Activated T-helper 2 cell treated with anti-CD3 and anti-CD28 coated beads, Interferon-gamma antibody, Interleukin-2, Interleukin-4, amounts not matched to agents 10 μg/mL and 5 μg/mL and 100 μg/mL, durations not matched to agents 14 hours and 24 hours and 36 hours (primary cell): Measurements from ENCODE around the gene ADAMTS18. TPM values are rescaled to one million over a fixed set of nuclear protein-coding genes. Genes with fewer than 3 reads are reported as not detected.

Source experiments
- DNase-seq: peaks from one replicate; pipeline ENCODE4 v3.0.0; 2021; ENCODE audit warnings: low spot score
- H3K27ac Mint-ChIP-seq: one replicate; pipeline ENCODE4 v1.8.0; 2021; ENCODE audit warnings: mixed read lengths
- H3K27me3 Mint-ChIP-seq: one replicate; pipeline ENCODE4 v1.8.0; 2021; ENCODE audit warnings: low read depth, mixed read lengths
- H3K36me3 Mint-ChIP-seq: one replicate; pipeline ENCODE4 v1.8.0; 2021; ENCODE audit warnings: low read depth, mixed read lengths
- H3K4me1 Mint-ChIP-seq: one replicate; pipeline ENCODE4 v1.8.0; 2021; ENCODE audit warnings: low read depth, mixed read lengths
- H3K4me3 Mint-ChIP-seq: one replicate; pipeline ENCODE4 v1.8.0; 2021; ENCODE audit warnings: low read depth, mild to moderate bottlenecking, moderate library complexity, mixed read lengths
- H3K9me3 Mint-ChIP-seq: one replicate; pipeline ENCODE4 v1.8.0; 2021; ENCODE audit warnings: mixed read lengths
- intact Hi-C: fragments of 100-400 bp; cut with micrococcal nuclease; formaldehyde crosslinking; loops from one replicate; pipeline ENCODE4 v1.15.1; 2023
- total RNA-seq: library from RNA; stranded (reverse); gene quantifications from 2 replicates; pipeline ENCODE4 v1.2.3, GENCODE V29; 2022

Gene ADAMTS18
- total RNA-seq, 1 donor from 2014 or later, result not detected

DNA sequence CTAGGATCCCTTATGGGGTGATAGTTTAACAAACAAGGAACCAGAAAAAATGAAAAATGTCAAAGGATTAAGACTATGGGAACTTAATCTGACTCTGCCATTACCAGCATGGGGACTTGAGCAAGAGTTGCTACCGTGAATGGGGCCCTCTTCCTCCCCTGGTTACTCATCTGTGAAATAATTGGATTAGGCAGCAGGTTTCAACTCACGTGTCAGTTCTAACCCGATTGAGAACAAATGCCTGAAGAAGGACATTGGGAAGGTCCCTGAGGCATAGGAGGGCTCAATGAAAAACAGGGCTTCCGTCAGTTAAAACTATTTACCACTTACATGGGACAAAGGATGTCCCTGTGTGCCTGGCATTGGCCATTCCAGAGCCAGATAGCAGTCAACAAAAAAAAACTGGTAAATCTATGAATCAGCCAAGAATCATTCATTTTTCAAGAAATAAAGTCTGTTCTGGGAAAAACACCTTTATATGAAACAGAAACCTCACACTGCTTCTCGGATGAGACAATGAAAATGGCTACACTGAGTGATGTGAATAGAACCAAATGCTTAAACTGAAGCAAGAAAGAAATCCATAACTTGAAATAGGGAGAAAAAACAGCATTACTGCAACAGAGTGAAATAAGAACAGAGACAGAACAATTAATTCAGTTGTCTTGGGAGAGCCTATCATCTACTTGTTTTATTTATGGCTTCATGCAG lies 104.3 kb downstream of the ADAMTS18 start:
- Mint-ChIP-seq H3K4me3 (no peak overlapping the region), H3K27ac (no peak overlapping the region), H3K36me3 (no peaks in the 10 kb centered on the region), H3K4me1 (peaks cover 12% of the 10 kb centered on the region), H3K9me3 (no peaks in the 10 kb centered on the region), H3K27me3 (no peaks in the 10 kb centered on the region)
- intact Hi-C loops, result loop anchor here (1.0 kb wide), 1 partner anchor 22 kb away; no protein-coding TSS in a partner anchor
- no peak for DNase-seq

DNA sequence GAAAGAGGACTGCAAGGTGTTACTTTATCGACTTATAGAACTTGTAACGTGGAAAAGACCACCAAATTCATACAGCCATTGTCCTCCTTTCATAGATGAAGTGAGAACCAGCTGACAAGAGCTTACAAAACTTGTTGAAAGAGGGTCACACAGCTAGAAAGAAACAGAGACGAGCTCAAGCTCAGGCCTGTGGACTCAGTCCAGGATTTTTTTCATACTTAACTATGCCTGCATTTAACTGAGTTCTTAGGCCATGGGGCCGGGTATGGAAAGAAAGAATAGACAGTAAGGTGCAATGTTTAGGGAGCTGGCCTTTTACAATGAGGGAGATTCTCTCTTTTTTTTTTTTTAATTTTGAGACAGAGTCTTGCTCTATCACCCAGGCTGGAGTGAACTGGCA lies 106.1 kb downstream of the ADAMTS18 start:
- no peak overlapping the region for H3K27ac Mint-ChIP-seq
- no peaks in the 10 kb centered on the region for H3K36me3 Mint-ChIP-seq
- intact Hi-C loops, result no loop called here
- DNase-seq, result no peak
- H3K4me1 Mint-ChIP-seq, result peaks cover 14% of the 10 kb centered on the region
- H3K27me3 Mint-ChIP-seq, result no peaks in the 10 kb centered on the region
- H3K4me3 Mint-ChIP-seq, result no peak overlapping the region
- no peaks in the 10 kb centered on the region for H3K9me3 Mint-ChIP-seq

DNA sequence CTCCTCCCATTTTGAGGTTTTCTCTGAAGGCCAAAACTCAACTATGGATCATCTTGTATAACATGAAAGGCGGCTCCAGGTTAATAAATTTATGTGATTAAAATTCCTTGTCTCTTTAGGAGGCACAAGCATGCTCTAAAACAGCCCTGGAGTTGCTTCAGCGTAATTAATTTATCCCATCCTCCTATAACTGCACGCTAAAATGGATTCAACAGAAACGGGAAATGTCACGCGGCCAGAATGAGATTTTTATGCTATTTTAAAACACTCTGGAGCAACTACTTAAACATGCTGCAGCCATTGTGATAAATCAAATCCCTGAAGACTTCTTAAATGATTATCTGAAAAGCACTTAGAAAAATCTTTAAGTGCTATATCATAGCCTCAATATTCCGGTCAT lies 106.6 kb downstream of the ADAMTS18 start:
- no peak for DNase-seq
- intact Hi-C loops, result no loop called here
- peaks cover 14% of the 10 kb centered on the region for H3K4me1 Mint-ChIP-seq
- H3K27me3 Mint-ChIP-seq, result no peaks in the 10 kb centered on the region
- H3K4me3 Mint-ChIP-seq, result no peak overlapping the region
- H3K36me3 Mint-ChIP-seq, result no peaks in the 10 kb centered on the region
- no peak overlapping the region for H3K27ac Mint-ChIP-seq
- H3K9me3 Mint-ChIP-seq, result no peaks in the 10 kb centered on the region

DNA sequence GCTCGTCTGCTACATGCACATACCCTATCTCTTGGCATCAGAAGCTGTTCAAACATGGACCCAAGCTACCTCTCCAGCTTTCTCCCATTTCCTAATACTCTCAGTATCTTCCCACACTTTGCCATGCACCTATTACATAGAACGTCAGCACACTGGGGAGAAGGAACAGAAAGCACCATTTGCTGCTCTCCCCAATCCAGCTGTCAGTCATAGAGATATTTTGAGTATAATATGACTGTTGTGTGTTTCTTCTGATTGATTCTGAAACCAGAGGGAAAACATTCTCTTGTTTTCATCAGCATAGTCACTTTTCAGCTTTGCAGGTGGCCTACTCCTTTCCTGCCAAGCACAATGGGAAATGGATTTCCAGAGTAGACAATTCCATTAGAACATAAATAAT lies 107.1 kb downstream of the ADAMTS18 start:
- Mint-ChIP-seq H3K4me1 (peaks cover 14% of the 10 kb centered on the region), H3K27me3 (peaks cover 2% of the 10 kb centered on the region), H3K27ac (no peak overlapping the region), H3K9me3 (no peaks in the 10 kb centered on the region), H3K4me3 (no peak overlapping the region), H3K36me3 (no peaks in the 10 kb centered on the region)
- intact Hi-C loops, result no loop called here
- no peak for DNase-seq

DNA sequence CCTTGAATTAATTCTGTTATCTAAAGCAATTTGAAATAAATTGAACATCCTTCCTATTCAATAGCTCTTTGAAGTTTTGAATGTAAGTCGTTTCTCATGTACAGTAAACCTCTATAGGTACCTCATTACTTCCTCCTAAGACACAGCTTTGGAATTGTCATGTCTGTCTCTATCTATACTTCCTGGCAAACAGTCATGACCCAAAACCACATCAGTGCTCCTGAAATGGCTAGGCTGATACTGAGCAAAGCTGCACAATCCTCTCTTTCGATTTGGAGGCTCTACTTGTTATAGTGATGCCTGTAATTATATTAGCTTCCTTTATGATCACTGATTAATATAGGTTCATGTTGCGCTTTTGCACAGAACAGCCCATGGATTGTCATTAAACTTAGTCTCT lies 110.1 kb downstream of the ADAMTS18 start:
- H3K27ac Mint-ChIP-seq, result no peak overlapping the region
- no peaks in the 10 kb centered on the region for H3K9me3 Mint-ChIP-seq
- DNase-seq, result no peak
- intact Hi-C loops, result no loop called here
- H3K4me1 Mint-ChIP-seq, result peaks cover 9% of the 10 kb centered on the region
- peaks cover 7% of the 10 kb centered on the region for H3K27me3 Mint-ChIP-seq
- no peak overlapping the region for H3K4me3 Mint-ChIP-seq
- H3K36me3 Mint-ChIP-seq, result no peaks in the 10 kb centered on the region

DNA sequence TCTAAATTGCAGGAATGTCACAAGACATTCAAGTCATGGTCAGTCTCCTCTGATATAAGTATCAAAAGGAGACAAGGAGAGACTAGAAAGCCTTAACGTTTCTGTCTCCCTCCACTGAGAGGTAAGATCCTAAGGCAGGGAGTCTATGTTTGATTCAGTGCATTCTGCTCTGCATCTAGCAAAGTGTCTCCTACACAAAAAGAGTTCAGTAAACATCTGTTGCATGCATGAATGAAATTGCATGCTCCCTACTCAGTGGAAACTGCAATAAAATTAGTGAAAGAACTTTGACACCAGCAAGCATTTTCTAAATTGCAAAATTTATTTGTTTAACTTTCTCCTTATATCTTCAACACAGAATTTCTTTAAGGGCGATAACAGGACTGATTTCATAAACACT lies 111.1 kb downstream of the ADAMTS18 start:
- Mint-ChIP-seq H3K9me3 (no peaks in the 10 kb centered on the region), H3K27me3 (peaks cover 7% of the 10 kb centered on the region)
- intact Hi-C loops, result no loop called here

DNA sequence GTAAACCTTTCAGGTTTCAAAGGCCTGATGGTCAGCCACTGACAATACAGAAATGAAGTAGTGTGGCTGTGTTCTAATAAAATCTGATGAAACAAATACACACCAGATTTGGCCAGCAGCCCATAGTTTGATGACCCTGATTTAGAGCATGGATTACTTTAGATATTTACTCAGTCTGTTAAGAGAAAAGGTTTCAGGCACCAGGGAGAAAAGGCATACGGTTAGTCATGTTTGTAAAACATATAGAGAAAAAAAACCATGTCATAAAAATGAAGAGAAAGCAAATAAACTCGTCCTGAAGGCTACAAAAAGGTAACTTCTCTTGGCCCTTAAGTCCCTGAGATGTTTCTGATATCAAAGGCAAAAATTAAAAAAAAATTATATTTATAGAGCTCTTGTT lies 112.1 kb downstream of the ADAMTS18 start:
- DNase-seq, result no peak
- no peak overlapping the region for H3K4me3 Mint-ChIP-seq
- no peaks in the 10 kb centered on the region for H3K36me3 Mint-ChIP-seq
- no peaks in the 10 kb centered on the region for H3K9me3 Mint-ChIP-seq
- H3K27me3 Mint-ChIP-seq, result peaks cover 7% of the 10 kb centered on the region
- H3K4me1 Mint-ChIP-seq, result peaks cover 6% of the 10 kb centered on the region
- intact Hi-C loops, result no loop called here
- no peak overlapping the region for H3K27ac Mint-ChIP-seq

More for the DNA sequence above, 111.1 kb downstream of the ADAMTS18 start:
- peaks cover 9% of the 10 kb centered on the region for H3K4me1 Mint-ChIP-seq
- no peaks in the 10 kb centered on the region for H3K36me3 Mint-ChIP-seq
- DNase-seq, result no peak
- H3K4me3 Mint-ChIP-seq, result no peak overlapping the region
- no peak overlapping the region for H3K27ac Mint-ChIP-seq

DNA sequence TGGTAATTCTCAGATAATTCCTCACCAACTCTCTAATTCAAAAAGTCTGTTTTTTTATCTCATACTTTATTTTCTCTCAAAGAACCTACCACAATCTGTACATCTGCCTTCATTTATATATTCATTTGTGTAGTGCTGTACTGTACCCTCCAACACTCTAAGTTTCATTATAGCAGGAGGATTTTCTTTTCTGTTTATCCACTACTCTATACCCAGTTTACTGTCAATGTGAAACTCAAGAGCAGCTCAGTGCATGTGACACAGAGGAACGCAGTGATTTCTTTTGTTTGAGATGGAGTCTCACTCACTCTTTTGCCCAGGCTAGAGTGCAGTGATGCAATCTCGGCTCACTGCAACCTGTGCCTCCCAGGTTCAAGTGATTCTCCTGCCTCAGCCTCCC lies 117.8 kb downstream of the ADAMTS18 start:
- H3K4me3 Mint-ChIP-seq, result no peak overlapping the region
- no peak overlapping the region for H3K27ac Mint-ChIP-seq
- H3K9me3 Mint-ChIP-seq, result no peaks in the 10 kb centered on the region
- peaks cover under 1% of the 10 kb centered on the region for H3K27me3 Mint-ChIP-seq
- H3K36me3 Mint-ChIP-seq, result no peaks in the 10 kb centered on the region
- DNase-seq, result no peak
- intact Hi-C loops, result no loop called here
- no peaks in the 10 kb centered on the region for H3K4me1 Mint-ChIP-seq

DNA sequence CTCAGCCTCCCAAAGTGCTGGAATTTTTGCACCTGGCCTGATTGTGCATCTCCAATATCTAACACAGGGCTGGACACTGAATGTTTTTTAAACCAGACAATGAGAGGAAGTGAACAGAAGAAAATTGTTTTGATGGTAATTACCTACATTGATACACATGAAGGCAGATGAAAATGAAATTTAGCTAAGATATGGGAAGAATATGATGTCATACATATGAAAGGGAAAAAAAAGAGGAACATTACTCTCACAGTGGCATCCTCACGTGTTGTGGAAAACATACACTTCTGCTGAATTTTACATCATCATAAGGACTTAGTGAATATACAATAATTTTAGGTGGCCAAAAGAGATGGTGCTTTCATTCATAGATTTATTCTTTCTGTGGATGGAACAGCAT lies 124.0 kb downstream of the ADAMTS18 start:
- intact Hi-C loops, result no loop called here
- H3K4me1 Mint-ChIP-seq, result peaks cover 10% of the 10 kb centered on the region
- H3K27ac Mint-ChIP-seq, result no peak overlapping the region
- no peak for DNase-seq
- no peak overlapping the region for H3K4me3 Mint-ChIP-seq
- no peaks in the 10 kb centered on the region for H3K27me3 Mint-ChIP-seq
- H3K36me3 Mint-ChIP-seq, result no peaks in the 10 kb centered on the region
- H3K9me3 Mint-ChIP-seq, result no peaks in the 10 kb centered on the region

DNA sequence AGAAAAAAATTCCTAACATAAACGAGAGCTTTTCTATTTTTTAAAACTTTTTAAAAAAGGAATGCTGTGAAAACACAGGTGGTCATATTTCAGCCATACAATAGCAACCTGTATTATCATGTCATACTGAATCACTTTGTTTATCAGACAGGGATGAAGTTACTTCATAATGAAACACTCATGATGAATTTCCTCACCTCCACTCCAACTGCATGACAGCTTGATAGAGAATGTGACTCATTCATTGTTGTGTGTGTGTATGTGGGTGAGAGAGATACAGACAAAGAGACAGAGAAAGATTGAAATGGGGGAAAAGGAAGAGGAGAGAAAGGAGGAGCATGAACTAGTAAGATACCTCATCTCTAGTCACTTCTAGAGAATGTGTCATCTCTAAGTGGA lies 126.7 kb downstream of the ADAMTS18 start:
- no peak for DNase-seq
- Mint-ChIP-seq H3K4me1 (peaks cover 10% of the 10 kb centered on the region), H3K36me3 (no peaks in the 10 kb centered on the region), H3K9me3 (no peaks in the 10 kb centered on the region), H3K27ac (peak overlapping the region; percentile 68), H3K27me3 (no peaks in the 10 kb centered on the region), H3K4me3 (no peak overlapping the region)
- intact Hi-C loops, result loop anchor here (1.0 to 10.0 kb wide), 4 partner anchors 22 to 373 kb away; no protein-coding TSS in a partner anchor

DNA sequence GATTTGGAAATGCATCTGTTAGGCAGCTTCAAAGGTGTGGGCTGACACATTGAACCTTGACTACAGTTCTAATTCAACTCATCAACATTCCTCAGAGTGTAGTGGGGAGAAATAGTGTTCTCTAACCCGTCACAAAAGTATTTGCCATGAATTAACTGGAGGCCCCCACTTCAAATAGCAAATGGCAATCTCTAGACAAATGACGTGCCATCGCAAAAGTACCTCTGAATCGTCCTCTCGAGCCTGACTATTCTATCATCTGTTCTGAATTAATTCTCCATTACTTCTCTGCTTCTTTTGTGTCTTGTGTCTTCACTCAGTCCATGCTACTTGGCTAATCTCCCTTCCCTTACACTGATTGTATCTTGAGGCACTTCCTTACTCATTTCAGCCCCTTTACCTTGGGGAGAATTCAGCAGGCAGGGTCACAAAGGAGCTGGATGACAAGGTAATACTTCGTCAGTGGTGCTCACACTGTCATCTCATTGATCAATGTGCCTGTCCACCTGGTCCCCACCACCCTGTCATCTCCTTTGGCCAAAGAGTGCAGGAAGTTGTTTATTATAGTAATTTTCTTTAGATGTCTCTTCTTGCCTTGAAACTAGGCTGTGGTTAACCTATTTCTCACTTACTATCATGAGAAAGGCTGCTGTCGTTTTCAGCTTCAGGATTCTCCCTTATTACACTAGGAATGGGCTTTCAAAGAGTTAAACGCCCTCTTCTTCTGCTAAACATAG lies 127.2 kb downstream of the ADAMTS18 start:
- H3K27me3 Mint-ChIP-seq, result no peaks in the 10 kb centered on the region
- intact Hi-C loops, result loop anchor here (1.0 to 10.0 kb wide), 4 partner anchors 23 to 373 kb away; no protein-coding TSS in a partner anchor
- peak overlapping the region; percentile 19 for H3K27ac Mint-ChIP-seq
- no peaks in the 10 kb centered on the region for H3K36me3 Mint-ChIP-seq
- DNase-seq, result no peak
- no peaks in the 10 kb centered on the region for H3K9me3 Mint-ChIP-seq
- H3K4me1 Mint-ChIP-seq, result peaks cover 10% of the 10 kb centered on the region
- no peak overlapping the region for H3K4me3 Mint-ChIP-seq

DNA sequence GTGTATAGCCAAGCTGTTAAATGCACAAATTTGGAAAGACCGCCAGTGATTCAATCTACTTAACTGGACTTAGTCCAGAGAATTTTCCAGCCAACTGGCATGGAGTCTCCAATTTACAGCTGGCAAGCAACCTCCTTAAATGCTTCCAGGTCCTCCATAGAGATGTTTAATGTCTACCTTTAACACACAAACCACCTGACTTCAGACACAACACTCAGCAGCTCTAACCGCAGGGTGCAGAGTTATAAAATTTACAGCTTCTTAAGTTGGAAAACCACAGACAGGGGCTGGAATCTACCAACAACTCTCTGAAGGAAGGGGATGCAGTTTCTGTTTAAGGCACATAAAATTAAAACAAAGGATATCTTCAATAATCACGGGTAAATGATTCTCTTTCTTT lies 128.8 kb downstream of the ADAMTS18 start:
- H3K27ac Mint-ChIP-seq, result no peak overlapping the region
- H3K27me3 Mint-ChIP-seq, result no peaks in the 10 kb centered on the region

DNA sequence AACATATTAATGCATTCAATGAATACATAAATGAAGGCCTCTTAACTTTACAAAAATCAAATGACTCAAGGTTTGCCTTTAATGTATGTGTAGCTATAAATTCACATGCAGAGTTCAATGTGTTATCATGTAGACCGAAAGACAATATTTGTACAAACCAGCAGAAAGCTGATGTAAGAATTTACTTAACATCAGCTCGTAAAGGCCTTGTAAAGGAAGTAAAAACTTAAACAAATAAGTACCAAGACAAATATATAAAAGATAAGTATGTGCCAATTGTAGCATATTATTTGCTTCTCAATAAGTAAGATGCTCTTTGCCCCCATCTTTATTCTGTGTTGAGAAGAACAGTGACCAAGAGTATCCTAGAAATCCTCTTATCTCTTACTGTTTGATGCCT lies 130.0 kb downstream of the ADAMTS18 start:
- intact Hi-C loops, result loop anchor here (10.0 kb wide), 1 partner anchor 370 kb away; no protein-coding TSS in a partner anchor
- Mint-ChIP-seq H3K36me3 (no peaks in the 10 kb centered on the region), H3K9me3 (no peaks in the 10 kb centered on the region), H3K27ac (no peak overlapping the region), H3K4me1 (peaks cover 10% of the 10 kb centered on the region), H3K27me3 (no peaks in the 10 kb centered on the region), H3K4me3 (no peak overlapping the region)
- no peak for DNase-seq

More for the DNA sequence above, 128.8 kb downstream of the ADAMTS18 start:
- H3K36me3 Mint-ChIP-seq, result no peaks in the 10 kb centered on the region
- DNase-seq, result no peak
- H3K4me3 Mint-ChIP-seq, result no peak overlapping the region
- H3K4me1 Mint-ChIP-seq, result peaks cover 10% of the 10 kb centered on the region
- H3K9me3 Mint-ChIP-seq, result no peaks in the 10 kb centered on the region
- intact Hi-C loops, result loop anchor here (10.0 kb wide), 1 partner anchor 371 kb away; no protein-coding TSS in a partner anchor
